ENCODE measurements around the gene GRIK1. TPM values are rescaled to one million over a fixed set of nuclear protein-coding genes. Genes with fewer than 3 reads are reported as not detected.

Gene GRIK1
- total RNA-seq, 3 donors from 2014 or later: 0.38 to 0.41 TPM; not detected in 1

DNA sequence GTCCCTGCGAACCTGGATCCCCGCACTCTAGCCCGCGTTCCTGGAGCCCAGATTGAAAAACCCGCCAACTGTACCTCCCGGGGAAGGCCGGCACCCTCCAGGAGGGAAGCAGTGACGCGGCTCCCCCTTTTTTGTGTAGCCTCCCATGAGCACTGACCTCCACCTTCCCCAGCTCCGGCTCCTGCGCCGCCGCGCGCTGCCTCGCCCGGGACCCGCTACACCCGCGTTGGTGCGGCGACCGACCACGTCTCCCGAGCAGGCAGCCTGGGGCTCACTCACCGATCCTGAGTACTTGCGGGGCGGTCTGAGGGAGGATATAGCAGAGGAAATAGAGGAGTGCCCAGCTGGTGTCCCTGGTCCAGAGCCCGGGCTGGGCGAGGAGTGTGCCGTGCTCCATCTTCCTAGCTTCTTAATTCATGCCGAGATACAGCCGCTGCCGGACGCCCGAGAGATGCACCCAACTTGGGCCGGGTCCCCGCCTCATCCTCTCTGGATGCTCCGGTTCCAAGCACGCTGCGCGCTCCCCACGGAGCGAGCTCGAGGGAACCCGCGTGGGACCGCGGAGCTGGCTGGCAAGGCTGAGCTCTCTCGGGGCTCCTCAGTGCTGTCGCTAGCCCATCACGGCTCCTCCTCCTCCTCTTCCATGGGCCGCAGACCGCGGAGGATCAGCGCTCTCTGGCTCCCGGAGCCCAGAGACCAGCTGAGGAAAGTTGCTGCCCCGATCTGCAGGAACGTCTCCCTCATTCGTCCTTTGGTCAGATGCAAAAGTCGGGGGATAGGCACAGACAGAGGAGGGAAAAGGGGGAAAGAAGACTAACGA, 482 bp downstream of the GRIK1 start:
- DNase-seq: peak in 1 of 3 donors; percentile 44
- TF ChIP-seq CTCF (IDR thresholded peaks at IDR 0.05): no peak
- H3K4me1 ChIP-seq (ENCODE audit: low read depth): no peaks in the 10 kb centered on the region
- no peak overlapping the region for H3K4me3 ChIP-seq
- intact Hi-C loops (cut with DNase I, micrococcal nuclease): no loop called here
- H3K9me3 ChIP-seq: no peaks in the 10 kb centered on the region
- H3K36me3 ChIP-seq (ENCODE audit: low read depth): no peaks in the 10 kb centered on the region
- no peak for ATAC-seq

- no peaks in the 10 kb centered on the region for H3K9me3 ChIP-seq
- intact Hi-C loops (cut with DNase I, micrococcal nuclease): no loop called here
- ATAC-seq: no peak
Observed at GRCh38 chr21:29938776-29939103, 1.1 kb downstream of the GRIK1 start.

DNA sequence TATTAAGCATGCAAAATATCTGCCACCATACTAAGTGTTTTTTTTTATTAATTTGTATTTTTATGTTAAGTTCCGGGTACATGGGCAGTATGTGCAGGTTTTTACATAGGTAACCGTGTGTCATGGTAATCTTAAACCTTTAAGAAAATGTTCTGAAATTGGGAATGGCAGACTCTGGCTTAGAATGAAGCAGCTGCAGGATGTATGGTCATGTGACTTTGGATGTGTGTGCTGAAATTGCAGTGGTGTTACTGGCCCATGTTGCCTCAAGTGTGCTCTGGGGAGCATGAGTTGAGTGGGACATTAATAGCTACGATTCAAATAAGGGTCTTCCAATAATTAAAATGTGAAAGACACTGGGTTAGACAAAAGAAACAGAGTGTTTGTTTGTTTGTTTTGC, 6.7 kb downstream of the GRIK1 start:
- TF ChIP-seq CTCF (IDR thresholded peaks at IDR 0.05): no peak
- Histone ChIP-seq H3K4me1 (ENCODE audit: low read depth) (no peaks in the 10 kb centered on the region), H3K9me3 (no peaks in the 10 kb centered on the region), H3K4me3 (no peak overlapping the region), H3K36me3 (ENCODE audit: low read depth) (no peaks in the 10 kb centered on the region)
- intact Hi-C loops (cut with DNase I, micrococcal nuclease): no loop called here
- DNase-seq (no peak), ATAC-seq (no peak)

More at GRCh38 chr21:29938776-29939103, 1.1 kb downstream of the GRIK1 start:
- H3K36me3 ChIP-seq (ENCODE audit: low read depth): no peaks in the 10 kb centered on the region
- no peak for DNase-seq
- H3K4me3 ChIP-seq: no peak overlapping the region
- TF ChIP-seq CTCF (IDR thresholded peaks at IDR 0.05): no peak
- H3K4me1 ChIP-seq (ENCODE audit: low read depth): no peaks in the 10 kb centered on the region

DNA sequence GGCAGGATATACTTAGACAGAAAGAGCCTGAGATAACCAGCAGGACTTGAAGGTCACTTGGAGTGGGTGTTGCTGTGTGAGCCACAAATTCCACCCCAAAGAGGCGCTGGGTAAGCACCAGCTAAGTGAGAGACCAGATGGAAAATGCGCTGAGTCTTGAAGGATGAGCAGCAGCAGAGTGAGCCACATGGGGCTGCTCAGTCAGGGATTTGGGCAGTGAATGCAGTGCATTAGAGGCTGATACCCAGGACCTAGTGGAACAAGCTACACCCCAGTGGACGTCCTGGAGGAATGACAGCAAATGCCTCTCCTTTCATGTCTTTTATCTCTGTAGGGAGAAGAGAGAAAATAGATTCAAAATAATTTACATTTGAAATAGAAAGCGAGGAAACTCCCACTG, 11.3 kb downstream of the GRIK1 start:
- H3K4me1 ChIP-seq (ENCODE audit: low read depth): no peaks in the 10 kb centered on the region
- intact Hi-C loops (cut with DNase I, micrococcal nuclease): no loop called here

GRCh38 chr21:29920938-29921337, 18.9 kb downstream of the GRIK1 start:
- no peaks in the 10 kb centered on the region for H3K9me3 ChIP-seq
- no peak for TF ChIP-seq CTCF (IDR thresholded peaks at IDR 0.05)
- no peaks in the 10 kb centered on the region for H3K36me3 ChIP-seq (ENCODE audit: low read depth)
- no peak overlapping the region for H3K4me3 ChIP-seq
- intact Hi-C loops (cut with DNase I, micrococcal nuclease): no loop called here
- no peaks in the 10 kb centered on the region for H3K4me1 ChIP-seq (ENCODE audit: low read depth)
- DNase-seq: no peak
- no peak for ATAC-seq

More for the DNA sequence above, 11.3 kb downstream of the GRIK1 start:
- H3K4me3 ChIP-seq: no peak overlapping the region
- TF ChIP-seq CTCF (IDR thresholded peaks at IDR 0.05): no peak
- no peaks in the 10 kb centered on the region for H3K36me3 ChIP-seq (ENCODE audit: low read depth)
- H3K9me3 ChIP-seq: no peaks in the 10 kb centered on the region
- ATAC-seq (no peak), DNase-seq (no peak)

Measured in mucosa of descending colon (tissue), 3 donors.